Lung (tissue), 12 donors: ENCODE data around the gene HCLS1. TPM values are rescaled to one million over a fixed set of nuclear protein-coding genes. Genes with fewer than 3 reads are reported as not detected.
A peak's percentile ranks its signal among the peaks of the same experiment; 100 is the strongest.

Experiments
- ATAC-seq: fragments of 200-7000 bp; cut with Tn5 transposase; one replicate; pipeline ENCODE4 v1.9.1; 2020; ENCODE audit warnings: moderate number of reproducible peaks; ENCODE audit not compliant: insufficient read depth, low FRiP score
- DNase-seq, 3 donors: peaks; one replicate each; pipeline ENCODE4 v3.0.0-alpha.2; 2013 to 2017
- H3K27ac ChIP-seq, 2 donors: one replicate each; pipeline ENCODE4 v1.5.1; 2013; ENCODE audit warnings: mild to moderate bottlenecking in 2 of 2, moderate library complexity in 2 of 2, control low read depth in 1 of 2, inconsistent platforms in 1 of 2, low read depth in 1 of 2, low read length in 1 of 2
- H3K27me3 ChIP-seq, 3 donors: one replicate each; pipeline ENCODE4 v1.5.1; 2013; ENCODE audit warnings: low read length in 2 of 3; ENCODE audit not compliant: control insufficient read depth in 3 of 3, insufficient read depth in 3 of 3
- H3K36me3 ChIP-seq, 4 donors: one replicate each; pipeline ENCODE4 v1.5.1; 2013; ENCODE audit warnings: low read length in 4 of 4, mild to moderate bottlenecking in 1 of 4, moderate library complexity in 1 of 4; ENCODE audit not compliant: control insufficient read depth in 4 of 4, insufficient read depth in 4 of 4
- H3K4me1 ChIP-seq, 5 donors: one replicate each; pipeline ENCODE4 v1.5.1; 2013; ENCODE audit warnings: low read length in 5 of 5, mild to moderate bottlenecking in 2 of 5, moderate library complexity in 1 of 5; ENCODE audit not compliant: control insufficient read depth in 5 of 5, insufficient read depth in 5 of 5
- H3K4me3 ChIP-seq: one replicate; pipeline ENCODE4 v1.5.1; 2013; ENCODE audit warnings: mild to moderate bottlenecking, control low read depth, moderate library complexity
- H3K9ac ChIP-seq, 2 donors: one replicate each; pipeline ENCODE4 v1.5.1; 2013; ENCODE audit warnings: low read length in 2 of 2, control low read depth in 1 of 2; ENCODE audit not compliant: insufficient read depth in 1 of 2
- H3K9me3 ChIP-seq, 4 donors: one replicate each; pipeline ENCODE4 v1.5.1; 2013; ENCODE audit warnings: low read length in 3 of 4, mild to moderate bottlenecking in 1 of 4, moderate library complexity in 1 of 4; ENCODE audit not compliant: control insufficient read depth in 4 of 4, insufficient read depth in 3 of 4
- CTCF ChIP-seq: IDR thresholded peaks from 2 replicates; pipeline ENCODE4 v1.5.1; 2012; ENCODE audit warnings: mild to moderate bottlenecking; ENCODE audit errors: control extremely low read depth, extremely low read depth
- WGBS, 2 donors: extraction: QIAGEN DNeasy Blood & Tissue Kit; methylation state at CpG; one replicate each; pipeline ENCODE4 v1.1.7; 2013; 5-methylcytosine and 5-hydroxymethylcytosine counted together
- polyA plus RNA-seq, 2 donors: library from polyadenylated mRNA; stranded (reverse); fragments of 200-250 nt; gene quantifications; one replicate each; pipeline ENCODE4 v1.2.1, GENCODE V29; 2013
- total RNA-seq, 2 donors: library from RNA; depleted of rRNA in 1 of 2; stranded (reverse); fragments of >200 nt in 1 of 2; gene quantifications; one replicate each; pipeline ENCODE4 v1.2.1, GENCODE V29; 2014 to 2021
- donor health status: control.
- donor health status: control.
- donor health status: Bipolar disorder and iron deficiency.
- donor health status: healthy.
- donor health status: DM: yes; HTN: yes; CAD: no.

HCLS1 gene
- total and polyA plus RNA-seq, 4 donors = 23.9 to 240 (median 69.3) TPM

GRCh38 chr3:121661376-121661775 is 673 bp upstream of the HCLS1 start:
- no peak for TF ChIP-seq CTCF
- WGBS, 2 donors = 80 to 86% methylated on average over 6 of the region's 6 CpGs
- peak overlapping the region in 1 of 2 donors; percentile 32 for H3K27ac ChIP-seq
- H3K9ac ChIP-seq = no peak overlapping the region
- no peaks in the 10 kb centered on the region for H3K27me3 ChIP-seq
- DNase-seq = no peak
- no peak overlapping the region for H3K4me3 ChIP-seq
- H3K9me3 ChIP-seq = peaks cover 0 to 1% (median 0%) of the 10 kb centered on the region in 4 donors
- H3K4me1 ChIP-seq = peaks cover 0 to 15% (median 5%) of the 10 kb centered on the region in 5 donors
- ATAC-seq = no peak
- H3K36me3 ChIP-seq = peaks cover 17 to 32% (median 22%) of the 10 kb centered on the region in 4 donors

GRCh38 chr3:121659586-121659985 is 1.1 kb downstream of the HCLS1 start:
- H3K4me3 ChIP-seq = no peak overlapping the region
- no peak overlapping the region for H3K9ac ChIP-seq
- TF ChIP-seq CTCF = no peak
- DNase-seq = no peak
- peaks cover 0 to 15% (median 0%) of the 10 kb centered on the region in 5 donors for H3K4me1 ChIP-seq
- H3K36me3 ChIP-seq = peaks cover 7 to 19% (median 11%) of the 10 kb centered on the region in 4 donors
- H3K27ac ChIP-seq = peak overlapping the region in 1 of 2 donors; percentile 41
- no peaks in the 10 kb centered on the region for H3K27me3 ChIP-seq
- H3K9me3 ChIP-seq = peaks cover 0 to 1% (median 0%) of the 10 kb centered on the region in 4 donors
- WGBS, 2 donors = 74 to 88% methylated on average over 3 of the region's 3 CpGs
- no peak for ATAC-seq

GRCh38 chr3:121658716-121659435 is 1.8 kb downstream of the HCLS1 start:
- no peaks in the 10 kb centered on the region for H3K27me3 ChIP-seq
- peaks cover under 1 to 11% (median 5%) of the 10 kb centered on the region in 4 donors for H3K36me3 ChIP-seq
- H3K9me3 ChIP-seq = peaks cover 0 to 1% (median 0%) of the 10 kb centered on the region in 4 donors
- no peak for TF ChIP-seq CTCF
- WGBS, 2 donors = 80 to 84% methylated on average over 6 of the region's 6 CpGs
- H3K4me1 ChIP-seq = peaks cover 0 to 15% (median 0%) of the 10 kb centered on the region in 5 donors
- ATAC-seq (no peak), DNase-seq (peak in 1 of 3 donors; percentile 6)
- H3K9ac ChIP-seq = no peak overlapping the region
- no peak overlapping the region for H3K4me3 ChIP-seq
- H3K27ac ChIP-seq = no peak overlapping the region
